Germinal center (tissue), 1 donor: ENCODE results near the gene PSMG4.

Experiments
- DNase-seq: peaks from one replicate; pipeline ENCODE4 v3.0.0; 2012; ENCODE audit warnings: mixed read lengths, low spot score

The PSMG4 gene, protein sequence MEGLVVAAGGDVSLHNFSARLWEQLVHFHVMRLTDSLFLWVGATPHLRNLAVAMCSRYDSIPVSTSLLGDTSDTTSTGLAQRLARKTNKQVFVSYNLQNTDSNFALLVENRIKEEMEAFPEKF

DNA sequence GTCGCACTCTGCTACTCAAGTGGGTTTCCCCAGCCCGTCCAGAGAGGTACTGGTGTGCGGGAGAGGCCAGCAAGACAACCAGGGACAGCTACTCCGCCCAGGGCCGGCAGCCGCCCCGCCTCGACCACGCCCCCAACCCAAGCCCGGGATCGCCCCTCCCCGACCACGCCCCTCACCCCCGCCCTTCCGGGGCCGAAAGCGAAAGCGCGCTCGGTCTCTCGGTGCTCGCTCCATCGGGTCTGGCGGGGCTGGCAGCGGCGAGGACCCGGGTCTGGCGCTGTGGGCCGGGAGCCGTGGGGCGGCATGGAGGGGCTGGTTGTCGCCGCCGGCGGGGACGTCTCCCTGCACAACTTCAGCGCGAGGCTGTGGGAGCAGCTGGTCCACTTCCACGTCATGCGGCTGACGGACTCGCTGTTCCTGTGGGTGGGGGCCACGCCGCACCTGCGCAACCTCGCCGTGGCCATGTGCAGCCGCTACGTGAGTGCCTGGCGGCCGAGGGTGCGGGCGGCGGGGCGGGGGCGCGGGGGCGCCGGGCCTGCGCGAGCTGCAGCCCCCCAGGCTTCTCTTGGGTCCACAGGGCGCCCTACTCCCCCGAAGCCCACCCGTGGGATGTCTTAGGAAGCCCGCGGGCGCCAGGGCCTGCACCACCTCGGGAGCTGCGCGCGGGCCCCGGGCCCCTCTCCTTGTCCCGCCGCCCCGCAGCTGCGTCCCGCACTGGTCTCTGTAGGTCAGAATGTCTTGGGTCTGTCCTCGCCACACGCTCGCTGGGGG is at the start of gene PSMG4:
Gene PSMG4, plus strand, starts transcription at position 228 of the 771 bp plus-strand sequence. Its CDS starts 76 bp downstream, at position 304.
- DNase-seq: peak; percentile 97

GRCh38 chr6:3209114-3210023 is 49.4 kb upstream of the PSMG4 start:
- peak; percentile 39 for DNase-seq

DNA sequence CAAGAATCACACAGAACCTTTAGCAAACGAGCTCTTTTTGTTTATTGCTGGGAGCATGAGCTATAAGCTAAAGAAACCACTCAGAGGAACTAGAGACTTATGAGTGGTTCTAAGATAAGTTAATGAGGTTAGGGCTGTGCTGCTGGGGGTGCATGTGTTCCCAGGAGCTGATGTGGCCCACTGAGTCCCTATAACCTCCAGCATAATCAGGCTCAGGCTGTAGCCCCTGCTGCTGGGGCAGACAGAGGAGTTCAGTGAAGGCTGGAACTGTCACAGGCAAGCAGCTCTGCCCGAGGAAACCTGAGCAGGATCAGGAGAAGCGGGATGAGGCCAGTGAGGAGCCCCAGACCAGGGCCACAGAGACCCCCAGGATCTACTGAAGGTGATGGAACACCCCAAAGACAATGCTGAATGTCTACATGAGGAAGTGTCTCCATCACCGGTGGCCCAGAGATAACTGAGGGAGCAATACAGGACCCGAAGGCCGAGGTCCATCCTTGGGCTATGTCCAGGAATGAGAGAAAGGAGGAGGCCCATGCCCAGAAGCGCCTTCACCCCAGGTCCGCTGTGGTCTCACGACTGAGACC is 48.6 kb upstream of the PSMG4 start:
- DNase-seq: no peak

DNA sequence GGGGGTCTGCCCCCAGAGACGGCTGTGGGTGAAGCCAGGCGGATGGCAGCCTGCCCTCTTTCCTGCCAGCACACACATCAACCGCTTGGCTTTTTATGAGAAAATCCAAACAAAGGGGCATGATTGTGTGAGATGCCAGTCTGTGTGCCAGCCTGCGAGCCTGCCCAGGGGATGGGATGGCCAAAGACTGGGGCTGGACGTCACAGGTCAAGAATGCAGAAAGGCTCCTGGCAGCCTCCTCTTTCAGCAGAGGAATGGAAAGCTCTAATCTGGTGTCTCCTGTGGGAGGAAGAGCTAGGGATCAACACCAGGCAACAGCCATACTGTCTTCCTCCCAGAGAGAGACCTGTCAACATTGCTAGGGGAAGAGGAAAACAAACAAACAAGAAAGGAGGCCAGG is 47.1 kb upstream of the PSMG4 start:
- DNase-seq: no peak

GRCh38 chr6:3212261-3212660 is 46.5 kb upstream of the PSMG4 start:
- no peak for DNase-seq

DNA sequence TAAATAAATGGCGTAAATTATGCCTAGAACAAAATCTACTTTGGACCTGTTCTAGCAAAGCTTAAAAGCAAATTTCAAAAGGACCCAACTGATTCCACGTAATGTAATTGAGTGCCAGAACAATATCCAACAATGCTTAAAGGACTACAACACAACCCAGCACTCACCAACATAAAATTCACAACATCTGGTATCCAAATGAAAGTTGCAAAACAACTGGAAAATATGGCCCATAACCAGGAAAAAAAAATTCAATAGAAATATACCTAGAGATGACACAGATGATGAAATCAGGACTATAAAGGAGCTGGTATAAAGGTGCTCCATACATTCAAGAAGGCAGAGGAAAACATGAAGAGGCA is 45.4 kb upstream of the PSMG4 start:
- no peak for DNase-seq

GRCh38 chr6:3214898-3215297 is 43.8 kb upstream of the PSMG4 start:
- no peak for DNase-seq

- no peak for DNase-seq
These were observed 41.5 kb upstream of the PSMG4 start for GRCh38 chr6:3217286-3217685.

DNA sequence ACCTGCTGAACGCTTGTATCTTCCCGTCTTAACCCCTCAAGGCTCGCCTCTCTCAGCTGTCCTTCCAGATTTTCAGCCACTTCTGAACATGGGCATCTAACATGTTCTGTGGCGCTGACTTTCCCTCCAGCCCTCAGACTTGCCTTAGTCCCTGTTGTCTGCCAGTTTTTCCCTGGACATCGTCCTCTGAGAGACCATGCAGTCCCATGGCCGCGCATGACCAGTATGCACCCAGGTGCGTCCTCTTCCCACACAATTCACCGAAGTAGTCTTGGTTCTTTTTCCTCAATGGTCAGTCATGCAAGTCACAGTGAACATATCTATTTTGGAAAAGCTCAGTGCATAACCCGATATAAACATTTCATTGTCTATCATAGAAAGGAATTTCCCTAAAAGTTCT is 40.5 kb upstream of the PSMG4 start:
- DNase-seq: no peak

- DNase-seq: no peak
These were observed 38.4 kb upstream of the PSMG4 start for GRCh38 chr6:3220366-3220765.

DNA sequence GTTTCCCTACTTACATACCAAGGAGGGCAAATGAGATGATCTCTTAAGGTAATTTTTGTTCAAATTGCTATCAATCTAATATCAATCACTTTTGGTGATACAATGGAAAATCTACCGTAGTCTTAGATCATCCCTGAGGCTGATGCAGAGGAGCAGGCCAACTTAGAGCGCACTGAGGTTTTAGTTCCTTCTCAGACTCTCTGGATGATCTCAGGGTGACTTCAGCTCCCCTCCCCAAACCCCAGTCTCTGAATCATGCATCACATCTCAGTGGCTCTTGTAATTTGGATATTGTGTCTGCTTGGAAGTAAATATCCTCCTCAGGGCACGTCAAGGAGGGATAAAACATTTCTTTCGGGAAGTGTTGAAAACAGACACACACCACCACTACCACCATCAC is 37.2 kb upstream of the PSMG4 start:
- no peak for DNase-seq

DNA sequence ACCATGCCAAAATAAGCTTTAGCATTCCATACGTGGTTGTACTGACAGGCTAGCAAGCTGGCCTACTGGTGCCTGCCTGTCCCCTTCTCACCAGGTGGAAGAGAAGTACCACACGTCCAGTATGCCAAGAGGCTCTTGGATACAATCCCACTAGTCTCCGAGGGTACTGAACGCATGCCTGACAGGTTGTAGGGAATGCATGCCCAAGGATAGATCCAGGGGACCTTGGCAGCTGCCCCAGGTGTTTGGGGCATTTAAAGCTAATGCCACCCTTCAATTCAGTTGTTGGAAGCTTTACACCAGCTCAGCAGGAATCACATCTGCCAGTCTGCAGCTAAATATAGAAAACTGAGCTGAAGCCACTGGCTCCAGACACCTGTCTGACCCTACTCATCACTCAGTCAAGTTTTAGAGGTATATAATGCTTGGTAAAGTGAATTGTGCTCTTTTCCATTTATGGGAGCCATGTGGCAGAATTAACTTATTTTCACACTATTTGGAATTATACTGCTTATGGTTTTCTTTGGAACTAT is 36.2 kb upstream of the PSMG4 start:
- DNase-seq: no peak

- DNase-seq: no peak
These were observed 32.7 kb upstream of the PSMG4 start for GRCh38 chr6:3226042-3226441.

- DNase-seq: peak; percentile 54
These were observed 32.0 kb upstream of the PSMG4 start for GRCh38 chr6:3226481-3227362.

- peak; percentile 51 for DNase-seq
These were observed 31.2 kb upstream of the PSMG4 start, which contains the start of gene TUBB2B for GRCh38 chr6:3227363-3228045. Gene TUBB2B (minus strand): TSS chr6:3227653. CDS start chr6:3227543, 110 bp downstream.

GRCh38 chr6:3228046-3228671 is 30.6 kb upstream of the PSMG4 start:
- DNase-seq: peak; percentile 59

GRCh38 chr6:3228771-3229565 is 29.8 kb upstream of the PSMG4 start:
- DNase-seq: no peak

DNA sequence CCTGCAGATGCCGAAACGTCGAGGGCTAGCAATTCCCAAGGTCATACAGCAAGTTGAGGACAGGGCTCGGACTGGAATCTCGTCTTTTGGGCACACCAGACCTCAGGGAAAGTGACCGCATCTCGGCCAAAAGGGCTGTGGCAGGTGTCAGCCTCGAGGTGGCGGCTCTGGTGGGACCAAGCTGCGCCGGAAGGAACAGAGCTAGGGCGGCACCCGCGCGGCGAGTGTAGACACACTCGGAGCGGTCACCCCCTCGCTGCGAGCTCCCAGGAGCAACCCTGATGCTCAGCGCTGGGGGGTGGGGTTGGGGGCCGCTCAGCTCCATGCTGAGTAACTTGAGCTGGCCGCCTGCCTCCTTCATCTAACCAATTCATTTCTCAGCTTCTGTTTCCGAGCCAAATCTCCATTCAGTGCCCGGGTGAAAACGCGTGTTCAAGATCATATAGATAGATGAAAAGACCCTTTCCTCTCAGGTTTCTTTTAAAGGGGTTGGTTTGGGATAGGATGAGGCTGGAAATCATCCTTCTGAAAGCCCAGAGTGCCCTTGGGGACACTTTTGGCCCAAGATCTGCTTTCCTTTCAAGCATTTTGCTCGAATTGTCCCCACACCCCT is 29.1 kb upstream of the PSMG4 start:
- DNase-seq: no peak
